Osteoblast (primary cell): ENCODE measurements around the gene TCERG1L. TPM values are rescaled to one million over a fixed set of nuclear protein-coding genes. Genes with fewer than 3 reads are reported as not detected.

Source experiments
- DNase-seq: peaks from one replicate; pipeline ENCODE4 v3.0.0; 2011; ENCODE audit warnings: low spot score, mixed read lengths; ENCODE audit not compliant: insufficient read length; ENCODE audit errors: missing footprints
- H2AFZ ChIP-seq: 2 replicates; pipeline ENCODE4 v1.6.0; 2011; ENCODE audit warnings: mild to moderate bottlenecking, low read length
- H3K27ac ChIP-seq: 2 replicates; pipeline ENCODE4 v1.5.1; 2011; ENCODE audit warnings: mild to moderate bottlenecking, low read depth, low read length, moderate library complexity
- H3K27me3 ChIP-seq: 2 replicates; pipeline ENCODE4 v1.6.0; 2012; ENCODE audit warnings: mild to moderate bottlenecking, control low read depth, inconsistent platforms, low read length, moderate library complexity; ENCODE audit not compliant: insufficient read depth
- H3K36me3 ChIP-seq: 2 replicates; pipeline ENCODE4 v1.5.1; 2011; ENCODE audit warnings: mild to moderate bottlenecking, low read length, control low read depth, moderate library complexity; ENCODE audit not compliant: insufficient read depth
- H3K4me1 ChIP-seq: 2 replicates; pipeline ENCODE4 v1.5.1; 2011; ENCODE audit warnings: mild to moderate bottlenecking, low read length, control low read depth, moderate library complexity; ENCODE audit not compliant: insufficient read depth
- H3K4me2 ChIP-seq: 2 replicates; pipeline ENCODE4 v1.6.0; 2011; ENCODE audit warnings: mild to moderate bottlenecking, low read length; ENCODE audit not compliant: insufficient read depth
- H3K4me3 ChIP-seq: fragments of 200-600 bp; sonication (generic); 3 replicates; pipeline ENCODE4 v1.5.1; 2012; ENCODE audit warnings: mild to moderate bottlenecking, low read length, inconsistent platforms; ENCODE audit not compliant: insufficient read depth
- H3K79me2 ChIP-seq: 2 replicates; pipeline ENCODE4 v1.6.0; 2012; ENCODE audit warnings: mild to moderate bottlenecking, low read length, control low read depth, inconsistent platforms; ENCODE audit not compliant: insufficient read depth
- H3K9me3 ChIP-seq: 2 replicates; pipeline ENCODE4 v1.5.1; 2011; ENCODE audit warnings: low read depth, low read length, control low read depth
- H4K20me1 ChIP-seq: 2 replicates; pipeline ENCODE4 v1.6.0; 2012; ENCODE audit warnings: mild to moderate bottlenecking, low read length, control low read depth; ENCODE audit not compliant: insufficient read depth
- CTCF ChIP-seq: IDR thresholded peaks from 2 replicates; pipeline ENCODE4 v1.5.1; 2011; ENCODE audit warnings: mild to moderate bottlenecking, low read depth, low read length, moderate library complexity; ENCODE audit errors: extremely low read depth
- total RNA-seq: library from RNA; depleted of rRNA; stranded (reverse); fragments of >200 nt; gene quantifications from 2 replicates; pipeline ENCODE4 v1.2.3, GENCODE V29; 2012

TCERG1L gene
- total RNA-seq, 1 donor: under 0.01 TPM

- no peak for DNase-seq
- H3K79me2 ChIP-seq: no peaks in the 10 kb centered on the region
- H2AFZ ChIP-seq: no peak overlapping the region
- no peak overlapping the region for H3K4me3 ChIP-seq
- H3K27ac ChIP-seq: no peak overlapping the region
- no peaks in the 10 kb centered on the region for H4K20me1 ChIP-seq
- H3K36me3 ChIP-seq: no peaks in the 10 kb centered on the region
- TF ChIP-seq CTCF: no peak
- no peak overlapping the region for H3K4me2 ChIP-seq
- H3K4me1 ChIP-seq: no peaks in the 10 kb centered on the region
- H3K27me3 ChIP-seq: no peaks in the 10 kb centered on the region
- peaks cover 15% of the 10 kb centered on the region for H3K9me3 ChIP-seq
Observed at GRCh38 chr10:131180740-131181415, 130.6 kb downstream of the TCERG1L start.

- Histone ChIP-seq H3K4me2 (no peak overlapping the region), H3K36me3 (no peaks in the 10 kb centered on the region), H3K4me1 (no peaks in the 10 kb centered on the region), H2AFZ (no peak overlapping the region), H3K4me3 (no peak overlapping the region), H4K20me1 (no peaks in the 10 kb centered on the region), H3K9me3 (peaks cover 15% of the 10 kb centered on the region), H3K79me2 (no peaks in the 10 kb centered on the region), H3K27ac (no peak overlapping the region), H3K27me3 (no peaks in the 10 kb centered on the region)
- no peak for TF ChIP-seq CTCF
- DNase-seq: no peak
Observed at GRCh38 chr10:131180086-131180485, 131.4 kb downstream of the TCERG1L start.

GRCh38 chr10:131179361-131179760 lies 132.2 kb downstream of the TCERG1L start:
- no peak overlapping the region for H3K4me3 ChIP-seq
- no peaks in the 10 kb centered on the region for H3K4me1 ChIP-seq
- H3K79me2 ChIP-seq: no peaks in the 10 kb centered on the region
- H4K20me1 ChIP-seq: no peaks in the 10 kb centered on the region
- H2AFZ ChIP-seq: no peak overlapping the region
- no peaks in the 10 kb centered on the region for H3K27me3 ChIP-seq
- H3K36me3 ChIP-seq: no peaks in the 10 kb centered on the region
- H3K9me3 ChIP-seq: peaks cover 15% of the 10 kb centered on the region
- no peak overlapping the region for H3K4me2 ChIP-seq
- TF ChIP-seq CTCF: no peak
- no peak overlapping the region for H3K27ac ChIP-seq
- DNase-seq: no peak

- TF ChIP-seq CTCF: no peak
- H3K79me2 ChIP-seq: no peaks in the 10 kb centered on the region
- no peaks in the 10 kb centered on the region for H3K36me3 ChIP-seq
- H3K27me3 ChIP-seq: no peaks in the 10 kb centered on the region
- no peaks in the 10 kb centered on the region for H4K20me1 ChIP-seq
- H3K4me3 ChIP-seq: no peak overlapping the region
- no peak overlapping the region for H3K27ac ChIP-seq
- peaks cover 15% of the 10 kb centered on the region for H3K9me3 ChIP-seq
- H2AFZ ChIP-seq: no peak overlapping the region
- no peaks in the 10 kb centered on the region for H3K4me1 ChIP-seq
- H3K4me2 ChIP-seq: no peak overlapping the region
- DNase-seq: no peak
Observed at GRCh38 chr10:131178521-131179331, 132.8 kb downstream of the TCERG1L start.
